IMR-90 (cell line): ENCODE data around the gene GTPBP4. TPM values are rescaled to one million over a fixed set of nuclear protein-coding genes. Genes with fewer than 3 reads are reported as not detected.

Source experiments
- ATAC-seq: fragments of 200-7000 bp; cut with Tn5 transposase; 2 replicates; pipeline ENCODE4 v1.9.1; 2020; ENCODE audit warnings: low read depth, mild to moderate bottlenecking, moderate library complexity
- BruUV-seq: library from RNA; stranded (reverse); fragments of 400-500 nt; replicated peaks from 2 replicates; lab custom pipeline; 2021; lab: Mats Ljungman, UMichigan
- CTCF ChIA-PET: fragments of 300-600 bp; formaldehyde crosslinking; extraction: SDS; loops from one replicate; lab custom pipeline; 2021; ENCODE audit warnings: antibody characterized with exemption; lab: Yijun Ruan, JAX
- POLR2A ChIA-PET: fragments of 300-600 bp; sonication (Branson Sonifier 250); formaldehyde crosslinking; loops from one replicate; lab custom pipeline; 2022; ENCODE audit warnings: antibody characterized with exemption; ENCODE audit not compliant: unreplicated experiment; lab: Charles Lee
- DNase-seq: peaks from one replicate; pipeline ENCODE4 v3.0.0; 2013
- H2AFZ ChIP-seq: replicated peaks from 2 replicates; pipeline ENCODE3; 2013; ENCODE audit warnings: low read length, mild to moderate bottlenecking; ENCODE audit not compliant: poor library complexity
- H2AK5ac ChIP-seq: 2 replicates; pipeline ENCODE4 v1.6.1; 2013; ENCODE audit warnings: low read depth, low read length, inconsistent platforms
- H2AK9ac ChIP-seq: replicated peaks from 2 replicates; pipeline ENCODE3; 2013; ENCODE audit warnings: mild to moderate bottlenecking, low read depth, low read length, moderate library complexity; ENCODE audit not compliant: poor library complexity
- H2BK120ac ChIP-seq: 2 replicates; pipeline ENCODE4 v1.6.1; 2013; ENCODE audit warnings: low read depth, low read length, inconsistent platforms
- H2BK15ac ChIP-seq: 3 replicates; pipeline ENCODE4 v1.6.1; 2013; ENCODE audit warnings: low read depth, low read length, inconsistent platforms
- H2BK20ac ChIP-seq: 2 replicates; pipeline ENCODE4 v1.6.1; 2013; ENCODE audit warnings: low read depth, mild to moderate bottlenecking, inconsistent platforms, low read length, moderate library complexity
- H2BK5ac ChIP-seq: 2 replicates; pipeline ENCODE4 v1.6.1; 2013; ENCODE audit warnings: mild to moderate bottlenecking, low read depth, low read length, inconsistent platforms; ENCODE audit not compliant: poor library complexity, severe bottlenecking
- H3K14ac ChIP-seq: replicated peaks from 2 replicates; pipeline ENCODE4 v1.6.1; 2013; ENCODE audit warnings: low read depth, low read length, inconsistent platforms
- H3K18ac ChIP-seq: 2 replicates; pipeline ENCODE4 v1.6.1; 2013; ENCODE audit warnings: low read depth, low read length, control low read depth
- H3K23ac ChIP-seq: 2 replicates; pipeline ENCODE4 v1.6.1; 2013; ENCODE audit warnings: low read depth, low read length, inconsistent platforms
- H3K27ac ChIP-seq: 2 replicates; pipeline ENCODE4 v1.5.1; 2013; ENCODE audit warnings: mild to moderate bottlenecking, control low read depth, low read length; ENCODE audit not compliant: insufficient read depth
- H3K27me3 ChIP-seq: 2 replicates; pipeline ENCODE4 v1.6.1; 2013; ENCODE audit warnings: low read length; ENCODE audit not compliant: control insufficient read depth, insufficient read depth
- H3K36me3 ChIP-seq: 2 replicates; pipeline ENCODE4 v1.6.1; 2013; ENCODE audit warnings: low read length, mixed read lengths; ENCODE audit not compliant: control insufficient read depth, insufficient read depth
- H3K4ac ChIP-seq: 2 replicates; pipeline ENCODE4 v1.6.1; 2013; ENCODE audit warnings: low read depth, low read length, inconsistent platforms
- H3K4me1 ChIP-seq: 2 replicates; pipeline ENCODE4 v1.6.1; 2013; ENCODE audit warnings: low read length, mixed read lengths; ENCODE audit not compliant: control insufficient read depth, insufficient read depth
- H3K4me2 ChIP-seq: 2 replicates; pipeline ENCODE4 v1.6.1; 2013; ENCODE audit warnings: low read depth, mild to moderate bottlenecking, control low read depth, low read length, moderate library complexity
- H3K4me3 ChIP-seq: 2 replicates; pipeline ENCODE4 v1.5.1; 2013; ENCODE audit warnings: low read depth, mild to moderate bottlenecking, control low read depth, low read length, moderate library complexity; ENCODE audit not compliant: insufficient read depth
- H3K56ac ChIP-seq: 2 replicates; pipeline ENCODE4 v1.6.1; 2013; ENCODE audit warnings: low read length, inconsistent platforms; ENCODE audit not compliant: insufficient read depth; ENCODE audit errors: extremely low read depth
- H3K79me1 ChIP-seq, 2 experiments: 2 replicates each; pipeline ENCODE4 v1.6.1; 2013; ENCODE audit warnings: low read length in 2 of 2, inconsistent platforms in 1 of 2, low read depth in 1 of 2
- H3K9ac ChIP-seq: 2 replicates; pipeline ENCODE4 v1.6.1; 2013; ENCODE audit warnings: low read depth, low read length, control low read depth
- H3K9me1 ChIP-seq: 2 replicates; pipeline ENCODE4 v1.6.1; 2013; ENCODE audit warnings: low read length, inconsistent platforms; ENCODE audit not compliant: insufficient read depth
- H3K9me3 ChIP-seq: 2 replicates; pipeline ENCODE4 v1.6.1; 2013; ENCODE audit warnings: low read length; ENCODE audit not compliant: control insufficient read depth, insufficient read depth
- H4K20me1 ChIP-seq: 2 replicates; pipeline ENCODE4 v1.6.1; 2013; ENCODE audit warnings: low read length, inconsistent platforms; ENCODE audit not compliant: insufficient read depth
- H4K5ac ChIP-seq: 2 replicates; pipeline ENCODE4 v1.6.1; 2013; ENCODE audit warnings: mild to moderate bottlenecking, low read depth, low read length, control low read depth
- H4K8ac ChIP-seq, 2 experiments: 2 replicates each; pipeline ENCODE4 v1.6.1; 2013; ENCODE audit warnings: low read depth in 2 of 2, low read length in 2 of 2, control low read depth in 1 of 2, inconsistent platforms in 1 of 2
- H4K91ac ChIP-seq: 2 replicates; pipeline ENCODE4 v1.6.1; 2013; ENCODE audit warnings: low read depth, low read length, inconsistent platforms; ENCODE audit not compliant: insufficient read depth
- NFE2L2 ChIP-seq: fragments of 150-350 bp; IDR thresholded peaks from 2 replicates; pipeline ENCODE4 v1.6.1; 2016; ENCODE audit warnings: low read depth, mild to moderate bottlenecking, low read length
- WGBS, 2 experiments: methylation state at CpG; one replicate each; pipeline versions ENCODE4 v1.1.5 to v1.1.7; 2013; ENCODE audit warnings: missing lambda C conversion rate in 2 of 2; ENCODE audit not compliant: insufficient read length in 1 of 2; ENCODE audit errors: extremely low coverage in 2 of 2; 5-methylcytosine and 5-hydroxymethylcytosine counted together
- dilution Hi-C: fragments of 300-500 bp; cut with HindIII; formaldehyde crosslinking; loops from one replicate; pipeline ENCODE4 v1.14.3; 2018; ENCODE audit warnings: low sequenced_read_pairs; ENCODE audit not compliant: unreplicated experiment
- in situ Hi-C: fragments of 300-500 bp; cut with MboI; formaldehyde crosslinking; loops from 3 replicates; pipeline ENCODE4 v1.14.3; 2019; ENCODE audit warnings: low sequenced_read_pairs, inconsistent platforms, mixed read lengths
- intact Hi-C: fragments of 100-400 bp; cut with micrococcal nuclease; formaldehyde crosslinking; loops from 2 replicates; pipeline ENCODE4 v1.10.0; 2022
- polyA plus RNA-seq, 3 experiments: library from polyadenylated mRNA; depleted of rRNA; stranded (reverse); fragments of >200 nt; gene quantifications; 2 replicates each; pipeline ENCODE4 v1.2.3, GENCODE V29; 2012; ENCODE audit warnings: low replicate concordance in 1 of 3
- total RNA-seq: library from RNA; depleted of rRNA; stranded (reverse); fragments of >200 nt; gene quantifications from 2 replicates; pipeline ENCODE4 v1.2.3, GENCODE V29; 2012
- TF ChIP-seq, protein P1 (sequence below): conservative IDR thresholded peaks from 2 replicates; pipeline ENCODE4 v1.5.1; 2012; ENCODE audit warnings: mild to moderate bottlenecking, low read depth, low read length, improper control_type of control experiment

The GTPBP4 gene
- total and polyA plus RNA-seq, 2 of the 4 experiments (the other 2 are of a cell fraction), result 46.2 to 48.6 TPM

DNA sequence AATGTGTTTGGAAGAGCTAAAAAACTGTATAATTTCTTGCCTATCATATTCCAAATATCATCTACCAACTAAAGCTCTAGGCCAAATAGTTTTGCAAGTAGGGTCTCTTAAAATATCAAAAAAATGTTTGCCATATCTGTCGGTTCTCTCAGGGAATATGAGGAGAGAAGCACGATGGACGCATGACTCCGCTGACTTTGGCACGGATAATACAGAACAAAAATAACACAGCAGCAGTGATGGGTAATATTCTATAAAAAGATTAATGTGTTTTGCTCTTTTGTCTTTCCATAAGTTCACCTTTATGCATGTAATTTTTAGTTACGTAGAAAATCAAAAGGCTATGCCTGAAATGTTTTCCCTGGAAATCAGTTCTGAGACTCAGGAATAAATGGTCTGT, 38.3 kb downstream of the GTPBP4 start:
- dilution Hi-C loops (no loop called here), intact Hi-C loops (no loop called here), in situ Hi-C loops (no loop called here)
- no peaks in the 10 kb centered on the region for H3K36me3 ChIP-seq
- H3K23ac ChIP-seq, result no peak overlapping the region
- H2BK5ac ChIP-seq, result no peak overlapping the region
- no peak for ATAC-seq
- BruUV-seq, result no TSS peak
- H4K20me1 ChIP-seq, result no peaks in the 10 kb centered on the region
- H3K56ac ChIP-seq, result no peak overlapping the region
- H3K18ac ChIP-seq, result no peak overlapping the region
- no peak overlapping the region for H3K9ac ChIP-seq
- H2BK20ac ChIP-seq, result no peak overlapping the region
- no peak overlapping the region for H2AFZ ChIP-seq
- TF ChIP-seq, protein P1, sequence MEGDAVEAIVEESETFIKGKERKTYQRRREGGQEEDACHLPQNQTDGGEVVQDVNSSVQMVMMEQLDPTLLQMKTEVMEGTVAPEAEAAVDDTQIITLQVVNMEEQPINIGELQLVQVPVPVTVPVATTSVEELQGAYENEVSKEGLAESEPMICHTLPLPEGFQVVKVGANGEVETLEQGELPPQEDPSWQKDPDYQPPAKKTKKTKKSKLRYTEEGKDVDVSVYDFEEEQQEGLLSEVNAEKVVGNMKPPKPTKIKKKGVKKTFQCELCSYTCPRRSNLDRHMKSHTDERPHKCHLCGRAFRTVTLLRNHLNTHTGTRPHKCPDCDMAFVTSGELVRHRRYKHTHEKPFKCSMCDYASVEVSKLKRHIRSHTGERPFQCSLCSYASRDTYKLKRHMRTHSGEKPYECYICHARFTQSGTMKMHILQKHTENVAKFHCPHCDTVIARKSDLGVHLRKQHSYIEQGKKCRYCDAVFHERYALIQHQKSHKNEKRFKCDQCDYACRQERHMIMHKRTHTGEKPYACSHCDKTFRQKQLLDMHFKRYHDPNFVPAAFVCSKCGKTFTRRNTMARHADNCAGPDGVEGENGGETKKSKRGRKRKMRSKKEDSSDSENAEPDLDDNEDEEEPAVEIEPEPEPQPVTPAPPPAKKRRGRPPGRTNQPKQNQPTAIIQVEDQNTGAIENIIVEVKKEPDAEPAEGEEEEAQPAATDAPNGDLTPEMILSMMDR, result no peak
- no peak for TF ChIP-seq NFE2L2
- no CpG with 5 or more reads among the region's 6 CpGs for WGBS, 2 experiments
- H3K4me2 ChIP-seq, result no peak overlapping the region
- no peak overlapping the region for H2BK120ac ChIP-seq
- no peak overlapping the region for H3K27ac ChIP-seq
- ChIA-PET POLR2A (no interaction called here), CTCF (no interaction called here)
- H4K5ac ChIP-seq, result no peak overlapping the region
- H3K27me3 ChIP-seq, result no peaks in the 10 kb centered on the region
- H3K14ac ChIP-seq, result no peak overlapping the region
- H3K4me3 ChIP-seq, result no peak overlapping the region
- no peak overlapping the region for H4K91ac ChIP-seq
- no peaks in the 10 kb centered on the region for H3K9me1 ChIP-seq
- no peak overlapping the region for H2AK5ac ChIP-seq
- H3K4ac ChIP-seq, result no peak overlapping the region
- no peaks in the 10 kb centered on the region for H3K4me1 ChIP-seq
- H4K8ac ChIP-seq, result no peak overlapping the region
- DNase-seq, result no peak
- H3K79me1 ChIP-seq, result no peaks in the 10 kb centered on the region
- no peaks in the 10 kb centered on the region for H3K9me3 ChIP-seq
- H2BK15ac ChIP-seq, result no peak overlapping the region
- H2AK9ac ChIP-seq, result no peak overlapping the region
